H9 (cell line): ENCODE data around the gene CSNK1E. TPM values are rescaled to one million over a fixed set of nuclear protein-coding genes. Genes with fewer than 3 reads are reported as not detected.

Experiments
- DNase-seq: peaks from one replicate; pipeline ENCODE4 v3.0.0-alpha.2; 2017
- H2AFZ ChIP-seq: one replicate; pipeline ENCODE4 v1.6.1; 2013; ENCODE audit warnings: mild to moderate bottlenecking, low read length, control low read depth, moderate library complexity
- H2AK5ac ChIP-seq: 2 replicates; pipeline ENCODE4 v1.6.1; 2013; ENCODE audit warnings: low read length, control low read depth, mixed read lengths; ENCODE audit not compliant: insufficient read length
- H2BK120ac ChIP-seq: one replicate; pipeline ENCODE4 v1.6.1; 2013; ENCODE audit warnings: low read depth, mild to moderate bottlenecking, low read length, control low read depth, inconsistent platforms; ENCODE audit not compliant: poor library complexity, severe bottlenecking
- H2BK12ac ChIP-seq: 2 replicates; pipeline ENCODE4 v1.6.1; 2013; ENCODE audit warnings: low read length, control low read depth, mixed read lengths, low read depth; ENCODE audit not compliant: insufficient read length
- H2BK15ac ChIP-seq: 2 replicates; pipeline ENCODE4 v1.6.1; 2013; ENCODE audit warnings: low read depth, low read length, control low read depth
- H2BK20ac ChIP-seq: one replicate; pipeline ENCODE4 v1.6.1; 2013; ENCODE audit warnings: low read depth, mild to moderate bottlenecking, low read length, control low read depth, inconsistent platforms; ENCODE audit not compliant: poor library complexity, severe bottlenecking
- H2BK5ac ChIP-seq: 2 replicates; pipeline ENCODE4 v1.6.1; 2013; ENCODE audit warnings: low read length, control low read depth, mixed read lengths; ENCODE audit not compliant: insufficient read length
- H3K14ac ChIP-seq: 2 replicates; pipeline ENCODE4 v1.6.1; 2013; ENCODE audit warnings: low read length, control low read depth; ENCODE audit not compliant: insufficient read depth
- H3K18ac ChIP-seq: 2 replicates; pipeline ENCODE4 v1.6.1; 2013; ENCODE audit warnings: low read depth, mild to moderate bottlenecking, mixed read lengths, low read length, control low read depth; ENCODE audit not compliant: insufficient read length
- H3K23ac ChIP-seq: 2 replicates; pipeline ENCODE4 v1.6.1; 2013; ENCODE audit warnings: low read length, control low read depth, mixed read lengths, low read depth; ENCODE audit not compliant: insufficient read length
- H3K23me2 ChIP-seq: 2 replicates; pipeline ENCODE4 v1.6.1; 2013; ENCODE audit warnings: low read depth, mild to moderate bottlenecking, mixed read lengths, low read length, control low read depth; ENCODE audit not compliant: insufficient read length, poor library complexity, severe bottlenecking
- H3K27ac ChIP-seq: 2 replicates; pipeline ENCODE4 v1.5.1; 2013; ENCODE audit warnings: low read length, control low read depth, mixed read lengths, low read depth; ENCODE audit not compliant: insufficient read length
- H3K27me3 ChIP-seq: 2 replicates; pipeline ENCODE4 v1.6.1; 2013; ENCODE audit warnings: low read length, control low read depth, inconsistent platforms; ENCODE audit not compliant: insufficient read depth
- H3K4ac ChIP-seq: 2 replicates; pipeline ENCODE4 v1.6.1; 2013; ENCODE audit warnings: low read depth, mild to moderate bottlenecking, control low read depth, inconsistent platforms, low read length, moderate library complexity
- H3K4me1 ChIP-seq: 2 replicates; pipeline ENCODE4 v1.6.1; 2013; ENCODE audit warnings: low read length, control low read depth, inconsistent platforms; ENCODE audit not compliant: insufficient read depth
- H3K4me2 ChIP-seq: 2 replicates; pipeline ENCODE4 v1.6.1; 2013; ENCODE audit warnings: low read length, control low read depth, mixed read lengths; ENCODE audit not compliant: insufficient read length, insufficient read depth
- H3K56ac ChIP-seq: 2 replicates; pipeline ENCODE4 v1.6.1; 2013; ENCODE audit warnings: low read depth, mild to moderate bottlenecking, mixed read lengths, low read length, control low read depth; ENCODE audit not compliant: insufficient read length
- H3K79me1 ChIP-seq: 2 replicates; pipeline ENCODE4 v1.6.1; 2013; ENCODE audit warnings: low read depth, mild to moderate bottlenecking, moderate library complexity, low read length, control low read depth, inconsistent platforms; ENCODE audit not compliant: insufficient read depth, poor library complexity, severe bottlenecking
- H3K79me2 ChIP-seq: 2 replicates; pipeline ENCODE4 v1.6.1; 2013; ENCODE audit warnings: low read length, control low read depth, inconsistent platforms; ENCODE audit not compliant: insufficient read depth
- H3K9ac ChIP-seq: 2 replicates; pipeline ENCODE4 v1.6.1; 2013; ENCODE audit warnings: low read length, control low read depth, mixed read lengths; ENCODE audit not compliant: insufficient read length; ENCODE audit errors: extremely low read depth
- H3K9me3 ChIP-seq: one replicate; pipeline ENCODE4 v1.6.1; 2013; ENCODE audit warnings: low read depth, low read length, inconsistent platforms; ENCODE audit not compliant: control insufficient read depth
- H3T11ph ChIP-seq: one replicate; pipeline ENCODE4 v1.6.1; 2013; ENCODE audit warnings: mild to moderate bottlenecking, low read length, control low read depth, inconsistent platforms
- H4K20me1 ChIP-seq: one replicate; pipeline ENCODE4 v1.6.1; 2013; ENCODE audit not compliant: control insufficient read depth, insufficient read length, insufficient read depth
- H4K5ac ChIP-seq: 2 replicates; pipeline ENCODE4 v1.6.1; 2013; ENCODE audit warnings: low read depth, mild to moderate bottlenecking, mixed read lengths, low read length, control low read depth; ENCODE audit not compliant: insufficient read length
- H4K8ac ChIP-seq: replicated peaks from 2 replicates; pipeline ENCODE4 v1.6.1; 2013; ENCODE audit warnings: low read length, control low read depth, mixed read lengths, low read depth; ENCODE audit not compliant: insufficient read length
- H4K91ac ChIP-seq: 2 replicates; pipeline ENCODE4 v1.6.1; 2013; ENCODE audit warnings: low read depth, mild to moderate bottlenecking, moderate library complexity, mixed read lengths, low read length, control low read depth; ENCODE audit not compliant: insufficient read length
- H3K27ac Mint-ChIP-seq, 3 experiments: 2 replicates in 2 of 3; 3 replicates in 1 of 3; pipeline ENCODE4 v1.8.0; 2020 to 2021; ENCODE audit warnings: mixed read lengths in 3 of 3, mild to moderate bottlenecking in 1 of 3, moderate library complexity in 1 of 3
- H3K27me3 Mint-ChIP-seq: 2 replicates; pipeline ENCODE4 v1.8.0; 2021; ENCODE audit warnings: low read depth, mild to moderate bottlenecking, moderate library complexity, mixed read lengths
- H3K36me3 Mint-ChIP-seq, 3 experiments: 2 replicates in 2 of 3; 3 replicates in 1 of 3; pipeline ENCODE4 v1.8.0; 2020 to 2021; ENCODE audit warnings: low read depth in 3 of 3, mixed read lengths in 3 of 3; ENCODE audit not compliant: insufficient read depth in 1 of 3
- H3K4me1 Mint-ChIP-seq, 2 experiments: 2 replicates each; pipeline ENCODE4 v1.8.0; 2020; ENCODE audit warnings: mixed read lengths in 2 of 2
- H3K4me3 Mint-ChIP-seq, 2 experiments: 2 replicates in 1 of 2; 3 replicates in 1 of 2; pipeline ENCODE4 v1.8.0; 2020 to 2021; ENCODE audit warnings: mild to moderate bottlenecking in 2 of 2, mixed read lengths in 2 of 2, moderate library complexity in 1 of 2
- H3K9me3 Mint-ChIP-seq, 2 experiments: 2 replicates in 1 of 2; 3 replicates in 1 of 2; pipeline ENCODE4 v1.8.0; 2020; ENCODE audit warnings: mild to moderate bottlenecking in 2 of 2, mixed read lengths in 2 of 2, moderate library complexity in 1 of 2
- WGBS: extraction: QIAGEN DNeasy Blood & Tissue Kit; methylation state at CpG from one replicate; pipeline ENCODE4 v1.1.7; 2013; ENCODE audit warnings: missing lambda C conversion rate, low lambda C conversion rate, mixed read lengths; ENCODE audit not compliant: insufficient read length; ENCODE audit errors: extremely low coverage; 5-methylcytosine and 5-hydroxymethylcytosine counted together
- total RNA-seq: library from RNA; stranded (reverse); gene quantifications from 2 replicates; pipeline ENCODE4 v1.2.1, GENCODE V29; 2021
- TF ChIP-seq, protein P1 (sequence below): fragments of 200-600 bp; sonication (generic); conservative IDR thresholded peaks from 3 replicates; pipeline ENCODE4 v1.8.0; 2021; ENCODE audit warnings: antibody characterized with exemption, mild to moderate bottlenecking

The CSNK1E gene
- total RNA-seq, 1 experiment from 2014 or later = 236 TPM

DNA sequence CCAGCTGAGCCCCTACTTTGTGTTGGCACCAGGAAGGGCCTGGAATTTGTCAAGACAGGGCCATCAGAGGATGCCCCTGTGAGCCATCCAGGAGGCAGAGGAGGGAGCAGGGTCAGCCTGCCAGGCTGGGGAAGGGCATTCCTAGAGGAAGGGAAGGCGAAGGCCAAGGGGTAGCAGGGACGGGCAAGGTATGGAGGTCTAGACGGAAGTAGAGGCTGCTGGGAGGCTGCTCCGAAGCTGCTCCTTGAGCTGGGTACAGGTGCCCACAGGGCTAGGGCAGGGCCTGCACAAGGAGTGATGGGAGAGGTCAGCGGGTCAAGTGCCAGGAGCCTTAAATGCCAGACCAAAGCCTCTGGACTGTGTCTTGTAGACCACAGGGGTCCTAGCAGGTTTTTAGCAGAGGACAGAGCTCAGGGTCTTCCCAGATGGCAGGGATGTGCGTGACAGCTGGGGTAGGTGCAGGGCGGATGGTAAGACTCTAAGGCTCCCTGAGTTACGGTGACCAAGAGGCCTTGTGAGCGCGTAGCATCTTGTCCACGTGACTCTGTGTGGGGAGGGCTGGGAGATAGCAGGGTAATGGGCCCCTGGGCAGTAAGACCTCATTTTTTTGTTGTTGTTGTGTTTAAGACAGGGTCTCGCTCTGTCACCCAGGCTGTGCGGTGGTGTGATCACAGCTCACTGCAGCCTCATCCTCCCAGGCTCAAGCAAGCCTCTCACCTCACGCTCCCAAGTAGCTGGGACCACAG is 31.7 kb upstream of the CSNK1E start:
- Histone ChIP-seq H3K79me1 (no peaks in the 10 kb centered on the region), H2BK12ac (no peak overlapping the region), H3K9me3 (no peaks in the 10 kb centered on the region)

More for the DNA sequence above, 31.7 kb upstream of the CSNK1E start:
- H3K23ac ChIP-seq = no peak overlapping the region
- no peak overlapping the region for H2BK20ac ChIP-seq
- H3K4me2 ChIP-seq = no peak overlapping the region
- Mint-ChIP-seq H3K4me1 (peaks cover 33 to 41% of the 10 kb centered on the region in 2 experiments), H3K4me3 (no peak overlapping the region), H3K36me3 (peaks cover 0 to 2% (median under 1%) of the 10 kb centered on the region in 3 experiments; a peak in 5 of 7 replicates), H3K27ac (peak overlapping the region; percentile 29 to 85 (median 79); a peak in 5 of 7 replicates), H3K27me3 (peaks cover under 1% of the 10 kb centered on the region), H3K9me3 (no peaks in the 10 kb centered on the region; a peak in 1 of 5 replicates)
- H3K4me1 ChIP-seq = no peaks in the 10 kb centered on the region; the same call in 1 of the 2 replicates
- H2AK5ac ChIP-seq = no peak overlapping the region
- no peak overlapping the region for H4K91ac ChIP-seq
- no peaks in the 10 kb centered on the region for H3K27me3 ChIP-seq
- H4K20me1 ChIP-seq = no peaks in the 10 kb centered on the region
- H3K18ac ChIP-seq = no peak overlapping the region
- no peak overlapping the region for H3K9ac ChIP-seq
- H2BK120ac ChIP-seq = no peak overlapping the region
- H2BK5ac ChIP-seq = no peak overlapping the region
- H2BK15ac ChIP-seq = no peak overlapping the region
- TF ChIP-seq, protein P1, sequence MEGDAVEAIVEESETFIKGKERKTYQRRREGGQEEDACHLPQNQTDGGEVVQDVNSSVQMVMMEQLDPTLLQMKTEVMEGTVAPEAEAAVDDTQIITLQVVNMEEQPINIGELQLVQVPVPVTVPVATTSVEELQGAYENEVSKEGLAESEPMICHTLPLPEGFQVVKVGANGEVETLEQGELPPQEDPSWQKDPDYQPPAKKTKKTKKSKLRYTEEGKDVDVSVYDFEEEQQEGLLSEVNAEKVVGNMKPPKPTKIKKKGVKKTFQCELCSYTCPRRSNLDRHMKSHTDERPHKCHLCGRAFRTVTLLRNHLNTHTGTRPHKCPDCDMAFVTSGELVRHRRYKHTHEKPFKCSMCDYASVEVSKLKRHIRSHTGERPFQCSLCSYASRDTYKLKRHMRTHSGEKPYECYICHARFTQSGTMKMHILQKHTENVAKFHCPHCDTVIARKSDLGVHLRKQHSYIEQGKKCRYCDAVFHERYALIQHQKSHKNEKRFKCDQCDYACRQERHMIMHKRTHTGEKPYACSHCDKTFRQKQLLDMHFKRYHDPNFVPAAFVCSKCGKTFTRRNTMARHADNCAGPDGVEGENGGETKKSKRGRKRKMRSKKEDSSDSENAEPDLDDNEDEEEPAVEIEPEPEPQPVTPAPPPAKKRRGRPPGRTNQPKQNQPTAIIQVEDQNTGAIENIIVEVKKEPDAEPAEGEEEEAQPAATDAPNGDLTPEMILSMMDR = no peak
- no peak overlapping the region for H2AFZ ChIP-seq
- no peaks in the 10 kb centered on the region for H3K79me2 ChIP-seq
- no peak overlapping the region for H3K27ac ChIP-seq
- H3K23me2 ChIP-seq = no peaks in the 10 kb centered on the region
- no peak overlapping the region for H3K56ac ChIP-seq
- WGBS = no CpG with 5 or more reads among the region's 14 CpGs
- no peak overlapping the region for H3K14ac ChIP-seq
- no peak overlapping the region for H4K8ac ChIP-seq
- no peak overlapping the region for H3K4ac ChIP-seq
- no peak for DNase-seq
- no peak overlapping the region for H4K5ac ChIP-seq
- H3T11ph ChIP-seq = no peak overlapping the region
